ENCODE measurements around the gene TP63. TPM values are rescaled to one million over a fixed set of nuclear protein-coding genes. Genes with fewer than 3 reads are reported as not detected.

TP63 gene
- total and polyA plus RNA-seq, 2 experiments from 2014 or later = not detected

GRCh38 chr3:189621948-189622603 lies 9.1 kb upstream of the TP63 start (continued):
- TF ChIP-seq ZNF462 (CRISPR knock-in tag; IDR thresholded peaks at IDR 0.05) = no peak
- no peak for TF ChIP-seq EZH2phosphoT487 (IDR thresholded peaks at IDR 0.05; ENCODE audit: unreplicated experiment)
- TF ChIP-seq CREB1 (CRISPR knock-in tag; IDR thresholded peaks at IDR 0.05; ENCODE audit: low read depth) = no peak
- TF ChIP-seq CTCF (conservative IDR thresholded peaks at IDR 0.05; ENCODE audit: low read depth in 2 of 2) = no peak

- no peak overlapping the region for H3K27ac ChIP-seq (ENCODE audit: low read depth)
- no peak for DNase-seq (ENCODE audit: low spot score)
- H3K4me2 ChIP-seq = no peak overlapping the region
- no peaks in the 10 kb centered on the region for H3K36me3 Mint-ChIP-seq (ENCODE audit: low read depth)
- no peak for ATAC-seq
- H3K27ac Mint-ChIP-seq = no peak overlapping the region
- no peaks in the 10 kb centered on the region for H3K27me3 Mint-ChIP-seq (ENCODE audit: insufficient read depth, low read depth, poor library complexity)
- H3K27me3 ChIP-seq (ENCODE audit: insufficient read depth) = no peaks in the 10 kb centered on the region
- peaks cover 5% of the 10 kb centered on the region; the same call in 1 of the 2 replicates for H3K9me2 ChIP-seq (ENCODE audit: insufficient read depth)
- H3K4me3 ChIP-seq = no peak overlapping the region
- no peaks in the 10 kb centered on the region for H4K20me1 ChIP-seq (replicated peaks; ENCODE audit: insufficient read depth)
- H3K36me3 ChIP-seq (ENCODE audit: insufficient read depth) = no peaks in the 10 kb centered on the region
- no peak for TF ChIP-seq ZNF114 (CRISPR knock-in tag; IDR thresholded peaks at IDR 0.05)
- no peak for TF ChIP-seq EZH2phosphoT487 (IDR thresholded peaks at IDR 0.05; ENCODE audit: unreplicated experiment)
- TF ChIP-seq EZH2 (IDR thresholded peaks at IDR 0.05; ENCODE audit: low read depth, unreplicated experiment) = no peak
- no peak for TF ChIP-seq REST (IDR thresholded peaks at IDR 0.05; ENCODE audit: unreplicated experiment)
- no peak for TF ChIP-seq STAT1 (IDR thresholded peaks at IDR 0.05; ENCODE audit: unreplicated experiment)
- TF ChIP-seq CREB1 (CRISPR knock-in tag; IDR thresholded peaks at IDR 0.05; ENCODE audit: low read depth) = no peak
- no peak for TF ChIP-seq JUNB (IDR thresholded peaks at IDR 0.05; ENCODE audit: unreplicated experiment)
- TF ChIP-seq ZNF331 (CRISPR knock-in tag; IDR thresholded peaks at IDR 0.05; ENCODE audit: low read depth) = no peak
- H2AFZ ChIP-seq = peak overlapping the region; percentile 35; the same call in 1 of the 2 replicates
- no peaks in the 10 kb centered on the region for H3K9me3 Mint-ChIP-seq
- H3K4me1 ChIP-seq (ENCODE audit: insufficient read depth) = no peaks in the 10 kb centered on the region
- no peaks in the 10 kb centered on the region for H3K4me1 Mint-ChIP-seq
- no peaks in the 10 kb centered on the region for H3K79me2 ChIP-seq (replicated peaks; ENCODE audit: insufficient read depth)
- no peak overlapping the region for H3K4me3 Mint-ChIP-seq
- H3F3A ChIP-seq (replicated peaks; ENCODE audit: low read depth) = no peaks in the 10 kb centered on the region
Observed at GRCh38 chr3:189622629-189623028, 8.6 kb upstream of the TP63 start.

Measured in GM23338 (cell line).